Neuronal stem cell (in vitro differentiated cells): ENCODE measurements around the gene CACNA1C.

ENCODE experiments used
- DNase-seq: peaks from one replicate; pipeline ENCODE4 v3.0.0-alpha.2; 2013; ENCODE audit warnings: low spot score
- H2AFZ ChIP-seq: one replicate; pipeline ENCODE4 v1.6.1; 2013; ENCODE audit warnings: mild to moderate bottlenecking, low read length, inconsistent platforms
- H2AK5ac ChIP-seq: 2 replicates; pipeline ENCODE4 v1.6.1; 2013; ENCODE audit warnings: low read depth, mild to moderate bottlenecking, inconsistent platforms, low read length, moderate library complexity, mixed read lengths
- H2BK120ac ChIP-seq: 2 replicates; pipeline ENCODE4 v1.6.1; 2013; ENCODE audit warnings: low read depth, mild to moderate bottlenecking, inconsistent platforms, low read length, moderate library complexity, mixed read lengths
- H2BK12ac ChIP-seq: one replicate; pipeline ENCODE4 v1.6.1; 2013; ENCODE audit warnings: low read length, inconsistent platforms
- H2BK15ac ChIP-seq: 2 replicates; pipeline ENCODE4 v1.6.1; 2013; ENCODE audit warnings: mild to moderate bottlenecking, low read length, inconsistent platforms, mixed read lengths
- H2BK5ac ChIP-seq: one replicate; pipeline ENCODE4 v1.6.1; 2013; ENCODE audit warnings: inconsistent platforms, mild to moderate bottlenecking, low read length, moderate library complexity
- H3K14ac ChIP-seq: one replicate; pipeline ENCODE4 v1.6.1; 2013; ENCODE audit warnings: low read length, inconsistent platforms
- H3K18ac ChIP-seq: 2 replicates; pipeline ENCODE4 v1.6.1; 2013; ENCODE audit warnings: low read length, inconsistent platforms
- H3K23ac ChIP-seq: 2 replicates; pipeline ENCODE4 v1.6.1; 2013; ENCODE audit warnings: low read depth, mild to moderate bottlenecking, mixed read lengths, low read length, inconsistent platforms; ENCODE audit not compliant: poor library complexity
- H3K27ac ChIP-seq: replicated peaks from 3 replicates; pipeline ENCODE4 v1.5.1; 2013; ENCODE audit warnings: low read length, inconsistent platforms
- H3K27me3 ChIP-seq, 3 experiments: 2 replicates each; pipeline ENCODE4 v1.6.1; 2013; ENCODE audit warnings: low read length in 3 of 3, mild to moderate bottlenecking in 2 of 3, inconsistent platforms in 1 of 3, low read depth in 1 of 3, mixed read lengths in 1 of 3, moderate library complexity in 1 of 3; ENCODE audit not compliant: control insufficient read depth in 3 of 3, insufficient read depth in 3 of 3
- H3K36me3 ChIP-seq, 2 donors: replicated peaks in 1 of 2; 2 replicates each; pipeline ENCODE4 v1.6.1; 2013; ENCODE audit warnings: low read length in 2 of 2; ENCODE audit not compliant: control insufficient read depth in 2 of 2, insufficient read depth in 2 of 2
- H3K4ac ChIP-seq: 2 replicates; pipeline ENCODE4 v1.6.1; 2013; ENCODE audit warnings: inconsistent platforms, mild to moderate bottlenecking, low read length, moderate library complexity
- H3K4me1 ChIP-seq, 2 donors: 1 replicate in 1 of 2; 2 replicates in 1 of 2; pipeline ENCODE4 v1.6.1; 2013; ENCODE audit warnings: low read length in 2 of 2, low read depth in 1 of 2; ENCODE audit not compliant: control insufficient read depth in 2 of 2, insufficient read depth in 1 of 2
- H3K4me2 ChIP-seq: one replicate; pipeline ENCODE4 v1.6.1; 2013; ENCODE audit warnings: mild to moderate bottlenecking, low read length, inconsistent platforms; ENCODE audit not compliant: insufficient read depth, poor library complexity, severe bottlenecking
- H3K4me3 ChIP-seq, 2 donors: 2 replicates each; pipeline ENCODE4 v1.5.1; 2013; ENCODE audit warnings: low read length in 2 of 2, mild to moderate bottlenecking in 2 of 2, inconsistent platforms in 1 of 2, moderate library complexity in 1 of 2
- H3K79me1 ChIP-seq: one replicate; pipeline ENCODE4 v1.6.1; 2013; ENCODE audit warnings: low read depth, mild to moderate bottlenecking, inconsistent platforms, low read length, moderate library complexity
- H3K9ac ChIP-seq: one replicate; pipeline ENCODE4 v1.6.1; 2013; ENCODE audit warnings: mild to moderate bottlenecking, low read depth, low read length, inconsistent platforms; ENCODE audit not compliant: poor library complexity
- H3K9me3 ChIP-seq, 2 donors: replicated peaks in 1 of 2; 2 replicates each; pipeline versions ENCODE3 to v1.6.1; 2013; ENCODE audit warnings: low read length in 2 of 2, mild to moderate bottlenecking in 2 of 2, inconsistent platforms in 1 of 2, low read depth in 1 of 2, mixed read lengths in 1 of 2, moderate library complexity in 1 of 2; ENCODE audit not compliant: control insufficient read depth in 2 of 2, insufficient read depth in 1 of 2
- H4K8ac ChIP-seq: one replicate; pipeline ENCODE4 v1.6.1; 2013; ENCODE audit warnings: low read depth, mild to moderate bottlenecking, inconsistent platforms, low read length, moderate library complexity
- H4K91ac ChIP-seq: one replicate; pipeline ENCODE4 v1.6.1; 2013; ENCODE audit warnings: low read length, low read depth, mild to moderate bottlenecking, inconsistent platforms; ENCODE audit not compliant: poor library complexity
- WGBS, 2 donors: extraction: QIAGEN DNeasy Blood & Tissue Kit; methylation state at CpG; one replicate each; pipeline ENCODE4 v1.1.7; 2013; ENCODE audit warnings: missing lambda C conversion rate in 2 of 2, mixed read lengths in 1 of 2; ENCODE audit not compliant: insufficient read length in 2 of 2, insufficient replicate concordance in 1 of 2; ENCODE audit errors: extremely low coverage in 2 of 2; 5-methylcytosine and 5-hydroxymethylcytosine counted together

Gene CACNA1C

DNA sequence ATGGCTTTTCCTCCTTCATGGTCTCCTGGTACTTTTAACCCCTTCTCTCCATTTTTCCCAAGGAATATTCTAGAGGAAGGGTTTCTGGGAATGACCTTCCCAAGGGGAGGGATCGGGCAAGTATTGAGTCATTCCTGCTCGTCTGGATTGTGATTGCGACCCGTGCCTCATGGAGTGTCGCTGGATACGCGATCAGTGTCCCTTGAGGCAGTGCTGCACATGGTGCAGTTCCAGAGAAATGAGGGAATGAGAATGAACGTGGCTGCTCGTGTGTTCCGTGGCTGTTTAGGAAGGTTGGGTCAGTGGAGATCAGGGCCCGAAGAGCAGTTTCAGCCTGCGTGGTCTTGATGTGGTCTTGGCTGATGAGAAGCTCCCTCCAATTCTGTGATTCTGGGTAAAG is 234.4 kb downstream of the CACNA1C start:
- Histone ChIP-seq H3K23ac (no peak overlapping the region), H3K9ac (no peak overlapping the region), H2AK5ac (no peak overlapping the region), H2BK120ac (no peak overlapping the region), H3K27ac (no peak overlapping the region), H3K4me1 (peaks cover 0 to 3% of the 10 kb centered on the region in 2 donors), H3K4me2 (no peak overlapping the region), H4K91ac (no peak overlapping the region), H4K8ac (no peak overlapping the region), H3K9me3 (no peaks in the 10 kb centered on the region), H3K14ac (no peak overlapping the region), H2AFZ (no peak overlapping the region), H2BK12ac (no peak overlapping the region), H3K4me3 (no peak overlapping the region), H3K36me3 (no peaks in the 10 kb centered on the region), H2BK15ac (no peak overlapping the region), H2BK5ac (no peak overlapping the region), H3K4ac (no peak overlapping the region), H3K18ac (no peak overlapping the region), H3K27me3 (peaks cover 0 to 7% (median 0%) of the 10 kb centered on the region in 3 experiments), H3K79me1 (no peaks in the 10 kb centered on the region)
- no CpG with 5 or more reads among the region's 12 CpGs for WGBS, 2 donors
- DNase-seq: no peak

DNA sequence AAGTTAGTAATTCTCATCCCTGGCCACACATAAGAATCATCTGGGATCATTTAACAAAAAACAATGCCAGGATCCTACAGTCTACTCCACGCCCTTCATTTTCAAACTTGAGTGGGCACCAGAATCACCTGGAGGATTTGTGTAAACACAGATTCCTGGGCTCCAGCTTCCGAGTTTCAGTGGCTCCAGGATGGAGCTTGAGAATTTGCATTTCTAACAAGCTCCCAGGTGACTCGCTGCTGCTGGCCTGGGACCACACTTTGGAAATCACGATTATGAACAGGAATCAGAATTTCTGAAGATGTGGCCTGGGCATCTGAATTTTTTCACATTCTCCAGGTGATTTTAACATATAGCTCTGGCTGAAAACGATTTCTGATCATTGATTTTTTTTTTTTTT is 234.8 kb downstream of the CACNA1C start:
- peaks cover 0 to 7% (median 0%) of the 10 kb centered on the region in 3 experiments for H3K27me3 ChIP-seq
- no peak overlapping the region for H2BK15ac ChIP-seq
- no peak overlapping the region for H3K4ac ChIP-seq
- no peak overlapping the region for H3K14ac ChIP-seq
- H3K23ac ChIP-seq: no peak overlapping the region
- H3K9ac ChIP-seq: no peak overlapping the region
- no peak overlapping the region for H2BK120ac ChIP-seq
- no peaks in the 10 kb centered on the region for H3K79me1 ChIP-seq
- no peak overlapping the region for H2BK12ac ChIP-seq
- H2BK5ac ChIP-seq: no peak overlapping the region
- H4K91ac ChIP-seq: no peak overlapping the region
- H3K18ac ChIP-seq: no peak overlapping the region
- H2AK5ac ChIP-seq: no peak overlapping the region
- no peaks in the 10 kb centered on the region for H3K36me3 ChIP-seq
- H4K8ac ChIP-seq: no peak overlapping the region
- H3K27ac ChIP-seq: no peak overlapping the region
- H3K9me3 ChIP-seq: no peaks in the 10 kb centered on the region
- no peak for DNase-seq
- H2AFZ ChIP-seq: no peak overlapping the region
- peaks cover 0 to 3% of the 10 kb centered on the region in 2 donors for H3K4me1 ChIP-seq
- no peak overlapping the region for H3K4me2 ChIP-seq
- no CpG with 5 or more reads among the region's 5 CpGs for WGBS, 2 donors
- no peak overlapping the region for H3K4me3 ChIP-seq

GRCh38 chr12:2288001-2288400 is 235.2 kb downstream of the CACNA1C start:
- Histone ChIP-seq H3K27me3 (peaks cover 0 to 7% (median 0%) of the 10 kb centered on the region in 3 experiments), H3K9me3 (no peaks in the 10 kb centered on the region), H2AK5ac (no peak overlapping the region), H3K14ac (no peak overlapping the region), H3K4me1 (peaks cover 0 to 3% of the 10 kb centered on the region in 2 donors), H3K27ac (no peak overlapping the region), H3K18ac (no peak overlapping the region), H2AFZ (no peak overlapping the region), H3K79me1 (no peaks in the 10 kb centered on the region), H3K4me2 (no peak overlapping the region), H2BK120ac (no peak overlapping the region), H3K23ac (no peak overlapping the region), H3K9ac (no peak overlapping the region), H2BK5ac (no peak overlapping the region), H4K91ac (no peak overlapping the region), H3K4ac (no peak overlapping the region), H4K8ac (no peak overlapping the region), H3K36me3 (no peaks in the 10 kb centered on the region), H2BK15ac (no peak overlapping the region), H3K4me3 (no peak overlapping the region), H2BK12ac (no peak overlapping the region)
- no CpG with 5 or more reads among the region's 2 CpGs for WGBS, 2 donors
- no peak for DNase-seq

DNA sequence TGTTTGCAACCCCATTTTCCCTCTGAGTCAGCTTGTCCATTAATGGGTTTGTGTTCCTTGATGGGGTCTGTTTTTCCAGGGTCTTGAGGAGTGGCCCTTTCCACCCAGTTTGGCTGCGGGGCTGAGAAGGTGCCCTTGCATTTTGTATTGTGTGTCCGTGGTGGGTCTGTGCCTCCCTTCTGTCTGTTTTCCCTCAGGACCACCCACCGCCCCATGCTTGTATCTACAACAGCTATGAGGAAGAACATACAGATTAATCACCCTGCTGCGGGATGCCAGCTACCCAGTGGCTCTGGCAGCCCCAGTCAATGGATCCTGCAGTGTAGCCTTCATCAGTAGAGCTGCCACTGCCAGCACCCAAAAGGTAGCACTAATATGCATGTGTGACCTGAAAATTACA is 235.7 kb downstream of the CACNA1C start:
- Histone ChIP-seq H3K9ac (no peak overlapping the region), H2AK5ac (no peak overlapping the region), H3K27me3 (peaks cover 0 to 4% (median 0%) of the 10 kb centered on the region in 3 experiments), H3K27ac (no peak overlapping the region), H2AFZ (no peak overlapping the region), H3K79me1 (no peaks in the 10 kb centered on the region), H2BK120ac (no peak overlapping the region), H3K4me1 (peaks cover 0 to 3% of the 10 kb centered on the region in 2 donors), H3K18ac (no peak overlapping the region), H3K23ac (no peak overlapping the region), H3K4me2 (no peak overlapping the region), H2BK12ac (no peak overlapping the region), H2BK15ac (no peak overlapping the region), H3K36me3 (no peaks in the 10 kb centered on the region), H3K4ac (no peak overlapping the region), H4K8ac (no peak overlapping the region), H3K14ac (no peak overlapping the region), H4K91ac (no peak overlapping the region), H2BK5ac (no peak overlapping the region), H3K4me3 (no peak overlapping the region), H3K9me3 (no peaks in the 10 kb centered on the region)
- no CpG with 5 or more reads among the region's 4 CpGs for WGBS, 2 donors
- no peak for DNase-seq
